ENCODE measurements around the gene SLC35F1.

The SLC35F1 gene

DNA sequence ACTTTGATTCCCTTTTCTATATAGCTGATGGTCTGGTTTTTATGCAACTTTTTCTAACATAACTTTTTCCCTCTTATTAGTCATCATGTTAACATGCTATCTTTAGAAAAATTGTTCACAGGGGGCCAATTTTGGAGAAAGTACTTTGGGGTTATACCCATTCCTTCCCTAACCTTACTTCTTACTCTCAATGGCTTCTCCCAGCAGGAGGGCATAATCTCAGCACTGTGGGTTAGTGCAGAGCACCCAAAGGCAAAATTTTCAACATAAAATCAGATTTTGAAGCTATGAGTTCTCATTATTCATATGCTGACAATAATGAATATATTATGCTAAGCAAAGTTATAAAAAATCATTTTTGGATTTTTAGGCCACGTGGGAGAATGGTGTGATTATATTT, 299.2 kb downstream of the SLC35F1 start:
- no peak for DNase-seq

DNA sequence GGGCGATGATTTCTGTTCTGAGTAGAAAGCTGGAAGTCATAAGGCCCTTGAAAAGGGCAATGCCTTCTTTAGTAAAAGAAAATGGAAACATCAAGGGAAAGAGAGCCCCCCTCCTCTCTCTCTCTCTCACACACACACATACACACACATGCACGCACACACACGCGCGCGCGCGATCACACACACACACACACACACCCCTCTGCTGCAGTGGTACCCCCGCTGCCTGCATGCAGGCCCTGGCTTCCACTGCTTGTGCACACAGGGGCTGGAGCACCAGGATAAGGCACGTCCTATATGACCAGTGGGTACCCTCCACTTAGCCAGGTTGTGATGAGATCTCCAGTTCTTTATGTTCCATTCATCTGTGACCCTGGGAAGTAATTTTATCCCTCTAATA, 300.9 kb downstream of the SLC35F1 start:
- no peak for DNase-seq

DNA sequence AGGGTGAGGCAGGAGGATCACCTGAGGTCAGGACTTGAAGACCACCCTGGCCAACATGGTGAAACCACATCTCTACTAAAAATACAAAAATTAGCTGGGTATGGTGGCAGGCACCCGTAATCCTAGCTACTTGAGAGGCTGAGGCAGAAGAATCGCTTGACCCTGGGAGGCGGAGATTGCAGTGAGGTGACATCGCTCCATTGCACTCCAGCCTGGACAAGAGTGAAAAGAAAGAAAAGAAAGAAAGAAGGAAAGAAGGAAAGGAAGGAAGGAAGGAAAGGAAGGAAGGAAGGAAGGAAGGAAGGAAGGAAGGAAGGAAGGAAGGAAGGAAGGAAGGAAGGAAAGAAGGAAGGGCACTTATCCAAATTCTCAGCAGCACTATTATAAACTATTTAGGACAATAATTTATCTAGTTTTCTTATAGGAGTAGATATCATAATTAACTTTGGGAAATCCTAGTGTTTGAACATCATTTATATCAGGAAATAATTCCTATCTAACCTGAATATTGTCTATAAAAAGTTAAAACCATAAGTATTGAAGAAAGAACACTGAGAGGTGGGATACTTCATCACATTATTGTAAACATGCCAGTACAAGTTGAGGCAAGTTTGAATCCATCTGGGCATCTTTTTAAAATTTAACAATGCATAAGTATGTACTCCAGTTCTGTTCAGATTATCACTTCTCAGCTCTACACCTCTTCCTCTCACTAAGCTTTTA, 305.5 kb downstream of the SLC35F1 start:
- no peak for DNase-seq

DNA sequence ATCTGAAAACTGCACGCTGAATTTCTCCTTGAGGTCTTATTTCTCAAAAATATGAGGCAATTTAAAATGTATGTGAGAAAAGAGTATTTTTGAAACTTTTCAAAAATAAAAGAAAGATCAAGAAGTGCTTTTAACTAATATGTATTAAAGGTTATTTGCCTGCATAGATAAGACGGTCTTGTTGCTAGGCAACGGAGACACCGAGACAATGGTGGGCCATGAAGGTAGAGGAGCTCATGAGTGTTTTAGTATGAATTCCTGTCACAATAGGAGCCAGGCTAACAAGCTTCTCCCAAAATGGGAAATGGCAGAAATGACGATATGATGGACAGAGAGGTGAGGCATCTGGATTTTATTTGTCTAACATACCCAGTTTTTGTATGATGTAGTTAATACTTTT, 308.2 kb downstream of the SLC35F1 start:
- no peak for DNase-seq

DNA sequence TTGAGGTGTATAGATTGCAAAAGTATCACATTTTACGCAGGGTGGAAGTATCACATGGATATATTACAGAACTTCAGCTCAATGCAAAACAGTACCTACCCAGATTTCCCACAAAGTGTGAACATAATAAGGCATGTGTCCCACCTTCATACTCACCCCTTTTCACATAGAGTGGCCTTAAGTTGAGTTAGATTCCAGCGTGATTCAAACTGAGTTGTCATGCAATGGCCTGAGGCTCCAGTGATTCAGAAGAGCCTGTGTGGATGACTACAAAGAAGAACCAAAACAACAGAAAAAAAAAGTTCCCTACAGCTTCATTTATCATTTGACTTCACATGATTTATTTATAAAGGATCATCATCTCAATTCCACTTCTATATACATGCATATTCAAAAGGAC, 309.7 kb downstream of the SLC35F1 start:
- DNase-seq, result no peak

DNA sequence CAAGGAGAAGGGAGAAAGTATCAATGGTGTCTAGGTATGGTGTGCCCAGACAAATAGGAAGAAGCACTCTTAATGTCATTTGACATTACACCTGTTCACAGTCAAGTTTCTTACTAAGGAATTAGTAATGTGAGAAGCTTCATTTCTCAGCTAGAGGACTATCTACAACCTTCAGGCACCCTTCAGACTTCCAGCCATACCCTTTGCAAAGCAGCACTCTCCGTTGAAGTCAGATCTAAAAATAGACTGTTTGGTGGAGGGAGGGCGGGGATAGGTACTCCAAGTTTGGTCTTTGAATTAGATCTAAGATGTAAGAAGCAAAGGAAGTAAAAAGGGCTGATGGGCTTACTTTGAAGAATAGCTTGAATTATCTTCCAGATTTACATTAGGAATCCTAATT, 311.1 kb downstream of the SLC35F1 start:
- no peak for DNase-seq

DNA sequence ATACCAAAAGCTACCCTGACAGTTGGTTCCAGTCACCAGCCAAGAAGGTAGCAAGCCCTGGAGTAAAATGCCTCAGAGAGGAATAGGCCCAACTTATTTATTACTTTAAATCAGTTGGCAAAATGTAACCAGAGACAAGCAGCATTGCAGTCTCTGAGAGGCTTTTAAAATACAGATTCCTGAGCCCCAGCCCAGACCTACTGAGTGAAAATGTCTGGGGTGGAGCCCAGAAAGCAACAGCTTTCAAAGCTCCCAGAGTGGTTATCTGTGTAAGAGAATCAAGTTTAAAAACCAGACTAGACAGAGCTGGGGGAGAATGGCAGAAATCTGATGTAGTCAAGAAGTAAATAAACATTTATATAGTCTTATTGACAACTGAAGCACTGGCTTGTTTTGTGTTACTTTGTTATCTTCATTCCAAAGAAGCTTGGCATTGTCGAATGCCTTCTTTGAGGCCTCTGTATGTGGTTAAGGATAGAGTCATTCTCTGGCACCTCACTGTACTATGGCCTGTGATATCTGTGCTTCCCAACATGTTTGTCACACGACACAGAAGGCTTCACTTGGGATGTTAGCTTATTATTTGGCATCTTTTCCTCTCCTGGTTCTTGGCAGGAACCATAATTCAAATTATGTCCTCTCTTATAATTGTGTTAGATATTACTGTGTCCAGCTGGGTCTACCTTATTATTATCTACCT, 313.5 kb downstream of the SLC35F1 start:
- no peak for DNase-seq

DNA sequence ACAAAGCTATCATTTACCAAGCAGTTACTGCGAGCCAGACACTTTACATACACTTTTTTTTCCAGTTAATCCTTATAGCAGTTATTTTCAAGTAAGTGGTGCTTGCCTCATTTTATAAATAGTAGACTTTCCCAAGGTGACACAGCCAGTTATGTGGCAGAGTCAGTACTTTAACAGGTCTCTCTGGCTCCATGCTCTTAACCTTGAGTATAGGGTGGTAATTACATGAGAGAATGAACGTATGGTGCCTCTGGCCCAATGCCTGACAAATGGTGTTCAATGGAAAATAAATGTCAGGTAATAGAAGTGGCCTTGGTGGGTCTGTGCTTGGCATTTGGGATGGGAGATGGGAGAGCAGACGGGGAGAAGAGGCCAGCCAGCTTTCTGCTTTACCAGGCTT, 316.3 kb downstream of the SLC35F1 start:
- no peak for DNase-seq

DNA sequence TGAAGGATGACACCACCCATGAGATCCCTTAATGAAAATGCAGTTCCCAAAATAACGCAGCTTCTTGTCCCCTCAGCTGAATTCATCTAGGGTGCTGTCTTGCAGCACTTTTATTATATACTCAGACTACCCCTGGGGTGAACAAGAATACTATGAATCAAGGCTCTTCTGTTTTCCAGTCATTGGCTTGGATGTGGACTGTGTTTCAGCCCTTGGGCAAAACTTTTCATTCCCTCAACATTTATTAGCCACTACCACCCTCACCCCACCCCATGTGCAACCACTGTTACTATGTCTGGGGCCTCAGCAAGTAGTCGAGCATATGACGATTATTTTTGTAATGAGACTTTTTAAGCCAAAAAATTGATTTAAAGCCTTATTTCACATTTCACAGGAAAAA, 321.8 kb downstream of the SLC35F1 start:
- no peak for DNase-seq

DNA sequence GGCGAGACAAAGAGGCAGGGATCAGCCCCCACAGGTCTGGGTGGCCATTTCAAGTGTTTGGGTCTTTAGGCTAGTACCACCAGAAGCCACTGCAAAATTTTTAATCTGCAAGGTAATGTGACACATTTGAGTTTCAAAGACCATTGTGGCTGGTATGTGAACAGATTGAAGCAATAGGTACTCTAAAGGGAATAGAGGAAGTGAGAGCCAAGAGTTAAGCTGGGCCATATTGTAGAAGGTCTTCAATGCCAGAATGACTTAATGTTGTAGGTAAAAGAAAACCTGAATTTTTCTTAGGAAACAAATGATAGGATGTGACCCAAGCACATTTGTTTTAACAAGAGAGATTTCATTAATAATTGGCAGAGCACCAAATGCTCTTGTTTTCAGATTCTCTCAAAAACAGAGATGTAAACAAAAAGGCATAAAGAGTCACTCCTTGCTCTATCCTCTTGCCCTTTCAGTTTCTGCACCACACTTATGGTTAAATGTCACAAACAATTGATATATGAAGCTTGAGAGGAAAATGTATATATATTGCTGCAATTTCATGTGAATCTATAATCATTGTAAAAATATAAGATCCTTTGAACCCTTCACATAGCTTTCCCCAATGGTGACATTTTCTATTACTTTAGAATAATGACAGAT, 333.9 kb downstream of the SLC35F1 start:
- no peak for DNase-seq

DNA sequence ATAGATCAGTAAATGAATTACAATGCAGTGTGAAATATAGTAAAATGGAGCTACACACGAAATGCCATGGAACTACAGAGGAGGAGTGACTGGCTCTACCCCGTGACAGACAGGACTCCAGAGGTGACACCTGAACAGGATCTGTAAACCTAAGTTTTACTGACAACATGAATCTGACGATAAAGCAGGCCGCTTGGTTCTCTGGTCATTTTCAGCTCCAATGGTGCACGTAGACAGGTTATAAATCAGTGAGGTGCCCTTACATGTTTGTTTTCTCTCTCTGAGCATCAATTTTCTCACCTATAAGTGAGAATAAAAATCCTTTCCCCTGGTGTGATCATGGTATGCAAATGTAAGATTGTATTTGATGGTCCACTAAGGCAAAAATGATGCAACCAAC, 339.3 kb downstream of the SLC35F1 start:
- DNase-seq, result no peak

DNA sequence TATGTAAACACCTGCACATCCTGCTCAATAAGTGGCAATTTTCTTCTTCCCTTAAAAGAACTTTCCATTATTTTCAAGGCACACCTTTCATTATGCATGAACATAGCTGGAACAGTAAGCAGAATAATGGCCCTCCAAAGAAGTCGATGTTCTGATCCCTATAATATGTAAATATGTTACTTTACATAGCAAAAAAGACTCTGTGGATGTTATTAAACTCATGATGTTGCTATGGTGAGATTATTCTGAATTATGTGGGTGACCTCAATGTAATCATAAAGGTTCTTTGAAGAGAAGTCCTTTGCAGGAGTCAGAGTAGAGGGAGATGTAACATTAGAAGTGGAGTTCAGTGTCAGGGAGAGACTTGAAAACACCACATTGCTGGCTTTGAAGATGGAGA, 341.1 kb downstream of the SLC35F1 start:
- DNase-seq, result no peak

DNA sequence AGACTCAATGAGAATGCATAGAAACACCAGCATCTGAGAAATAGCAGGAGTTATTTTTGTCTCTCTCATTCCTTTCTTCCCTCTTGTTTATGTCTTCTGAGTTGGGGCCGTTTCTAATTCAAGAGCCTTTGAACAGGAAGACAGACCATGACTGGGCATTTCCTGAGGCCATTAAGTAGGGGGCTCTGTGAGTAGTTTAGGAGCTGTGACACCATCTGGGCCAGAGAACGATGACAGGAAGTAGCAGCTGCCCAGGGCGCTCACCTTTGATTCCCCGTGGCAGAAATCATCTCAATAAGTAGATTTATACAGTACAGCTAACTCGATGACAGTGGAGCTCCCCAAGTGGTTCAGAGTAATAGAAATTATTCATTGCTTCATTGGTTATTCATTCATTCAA, 342.6 kb downstream of the SLC35F1 start:
- no peak for DNase-seq

DNA sequence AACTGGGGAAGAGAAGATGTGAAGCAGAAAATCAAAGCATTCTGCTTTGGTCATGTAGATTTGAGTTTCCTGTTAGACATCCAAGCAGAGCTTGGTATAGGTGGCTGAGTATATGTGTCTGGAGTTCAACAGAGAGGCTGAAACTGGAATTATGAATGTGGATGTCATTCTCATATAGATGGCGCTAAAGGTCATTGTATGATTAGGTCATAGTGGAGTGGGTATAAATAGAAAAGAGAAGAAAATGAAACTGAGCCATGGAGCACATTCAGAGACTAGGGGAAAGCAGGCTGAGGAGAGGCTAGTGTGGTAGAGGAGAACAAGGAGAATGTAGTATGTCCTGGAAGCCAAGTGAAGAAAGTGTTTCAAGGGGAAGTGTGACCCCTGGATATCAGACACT, 345.4 kb downstream of the SLC35F1 start:
- DNase-seq, result no peak

DNA sequence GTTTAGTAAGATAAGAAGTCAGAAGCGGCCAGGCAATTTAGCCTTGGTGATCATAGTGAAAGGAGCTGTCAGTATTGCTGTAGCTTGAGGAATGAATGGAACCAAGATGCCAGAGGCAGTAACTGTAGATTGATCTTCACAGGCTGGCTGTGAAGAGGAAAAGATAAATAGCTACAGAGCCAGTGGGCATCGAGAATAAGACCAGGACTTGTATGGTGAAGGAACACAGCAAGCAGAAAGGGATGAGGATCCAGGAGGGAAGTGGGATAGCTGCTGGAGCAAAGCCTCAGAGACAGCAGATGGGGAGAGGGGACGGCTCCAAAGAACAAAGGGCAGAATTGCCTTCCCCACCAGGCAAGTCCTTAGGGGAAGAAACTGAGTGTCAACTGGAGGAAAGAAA, 346.7 kb downstream of the SLC35F1 start:
- DNase-seq, result no peak

DNA sequence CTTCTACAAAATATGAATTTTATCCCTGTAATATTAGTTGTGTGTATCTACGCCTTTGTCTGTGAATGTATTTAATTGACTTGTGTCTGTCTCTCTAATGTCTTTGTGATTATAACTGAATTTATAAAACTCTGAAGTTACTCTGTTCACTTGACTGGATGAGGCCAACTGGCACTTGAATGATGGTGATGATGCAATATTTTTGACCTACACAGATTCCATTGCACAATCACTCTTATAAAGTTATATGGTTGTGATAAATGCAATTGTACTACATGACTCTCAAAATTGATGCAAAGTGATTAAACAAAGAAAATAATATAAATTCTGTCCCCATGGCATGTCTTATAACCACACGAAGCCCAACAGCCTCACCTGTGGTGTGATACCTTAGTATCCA, 353.8 kb downstream of the SLC35F1 start:
- no peak for DNase-seq

DNA sequence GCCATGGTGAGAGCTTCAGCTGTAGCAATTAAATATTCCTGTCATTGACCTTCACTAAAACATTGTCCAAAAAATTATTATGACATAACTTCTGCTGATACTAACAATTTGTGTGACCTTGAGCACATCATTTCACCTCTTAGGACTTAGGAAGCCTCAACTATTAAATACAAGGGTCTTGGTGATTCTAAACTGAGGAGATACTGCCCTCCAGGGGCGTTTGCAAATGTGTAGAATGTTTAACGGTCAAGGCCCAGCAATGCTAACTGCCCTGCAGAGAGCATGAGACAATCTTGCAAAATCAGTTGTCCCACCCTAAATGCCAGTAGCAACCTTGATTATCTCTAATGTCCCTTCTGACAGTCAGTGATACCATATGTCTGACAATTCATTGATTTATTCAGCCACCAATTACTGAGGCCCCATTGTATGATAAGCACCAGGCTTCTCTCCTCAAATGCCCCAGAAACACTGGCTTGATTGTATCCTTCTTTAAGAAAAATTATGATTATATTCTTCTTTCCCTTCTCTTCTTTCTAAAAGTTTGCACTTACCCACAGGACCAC, 356.9 kb downstream of the SLC35F1 start:
- no peak for DNase-seq

DNA sequence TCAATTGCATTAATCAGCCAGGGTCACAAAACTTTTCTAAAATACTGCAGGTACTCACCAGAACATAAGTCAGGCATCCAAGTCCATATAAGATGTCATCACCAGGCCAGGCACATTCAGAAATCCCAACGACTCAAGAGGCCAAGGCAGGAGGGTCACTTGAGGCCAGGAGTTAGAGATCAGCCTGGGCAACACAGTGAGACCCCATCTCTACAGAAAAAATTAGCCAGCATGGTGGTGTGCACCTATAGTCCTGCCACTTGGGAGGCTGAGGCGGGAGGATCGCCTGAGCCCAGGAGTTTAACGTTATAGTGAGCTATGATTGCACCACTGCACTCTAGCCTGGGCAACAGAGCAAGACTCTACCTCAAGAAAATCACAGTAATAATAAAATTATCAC, 362.6 kb downstream of the SLC35F1 start:
- no peak for DNase-seq

DNA sequence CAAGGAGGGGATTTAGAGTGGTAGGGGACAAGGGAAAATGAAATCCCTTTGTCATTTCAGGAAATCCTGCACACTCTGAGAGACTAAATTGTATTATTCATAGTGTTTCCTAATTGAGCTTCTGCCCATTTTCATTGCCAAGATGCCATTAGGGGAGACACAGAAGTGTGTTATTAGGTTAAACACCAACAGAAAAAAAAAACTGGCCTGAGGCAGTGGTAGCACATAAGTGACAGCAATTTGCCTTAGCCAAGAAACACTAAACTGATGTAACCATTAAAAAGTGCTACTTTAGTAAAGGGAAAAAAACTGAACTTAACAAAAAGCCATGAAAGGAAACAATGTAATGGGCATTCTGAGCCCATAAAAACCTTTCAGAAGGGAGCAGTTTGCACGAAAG, 370.6 kb downstream of the SLC35F1 start:
- DNase-seq, result no peak

DNA sequence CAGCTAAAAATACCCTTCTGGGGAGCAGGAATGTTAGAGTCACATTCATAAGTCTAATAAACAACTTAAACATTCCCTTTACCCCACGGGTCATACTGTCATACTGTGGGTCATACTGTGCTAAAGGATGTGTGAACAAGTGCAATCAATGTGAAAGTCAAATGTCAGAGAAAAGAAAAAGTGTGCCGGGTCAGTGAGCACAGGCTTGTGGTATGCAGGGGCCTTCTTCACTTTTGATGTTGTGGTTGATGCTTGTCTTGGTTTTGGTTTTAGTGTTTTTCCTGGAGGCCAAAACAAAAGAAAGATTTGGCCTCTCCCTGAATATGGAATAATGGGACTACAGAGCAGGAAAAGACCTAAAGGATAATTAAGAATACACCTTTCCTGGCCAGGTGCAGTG, 373.1 kb downstream of the SLC35F1 start:
- DNase-seq, result no peak

DNA sequence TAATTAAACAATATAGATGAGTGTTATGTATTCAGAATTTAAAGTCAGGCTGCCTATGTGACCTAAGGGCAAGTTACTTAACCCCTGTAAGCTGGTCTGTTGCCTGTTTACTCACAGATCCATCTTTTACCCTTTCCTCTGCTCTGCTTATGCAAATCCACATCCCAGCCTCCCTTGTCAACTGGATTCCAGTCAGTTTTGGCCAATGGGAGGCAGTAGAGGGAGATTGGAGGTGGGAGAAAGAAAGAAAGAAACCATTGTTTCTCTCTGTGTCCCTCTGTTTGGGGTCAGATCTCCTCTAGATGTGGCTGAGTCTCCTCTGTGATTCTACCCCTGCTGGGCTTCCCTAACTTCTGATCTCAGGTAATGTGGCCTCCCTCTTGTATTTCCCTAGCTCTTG, 374.2 kb downstream of the SLC35F1 start:
- no peak for DNase-seq

DNA sequence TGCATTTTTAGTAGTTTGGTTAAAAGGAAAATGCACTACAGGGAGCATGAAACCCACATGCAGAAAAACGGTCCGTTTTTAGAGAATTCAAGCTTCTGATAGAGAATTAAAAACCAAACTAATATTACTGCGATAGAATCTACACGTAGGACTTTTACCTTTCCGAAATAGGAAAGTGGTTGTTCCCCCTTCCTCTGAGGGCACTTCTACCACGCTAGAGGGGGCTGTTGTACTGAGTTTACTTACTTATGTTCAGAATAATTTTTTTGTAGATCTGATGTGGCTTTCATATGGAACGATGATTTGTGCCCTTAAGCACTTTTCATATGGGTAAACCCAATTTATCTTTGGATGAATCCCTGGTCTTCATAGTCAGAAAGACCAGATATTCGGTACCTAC, 376.7 kb downstream of the SLC35F1 start:
- peak; percentile 50 for DNase-seq

DNA sequence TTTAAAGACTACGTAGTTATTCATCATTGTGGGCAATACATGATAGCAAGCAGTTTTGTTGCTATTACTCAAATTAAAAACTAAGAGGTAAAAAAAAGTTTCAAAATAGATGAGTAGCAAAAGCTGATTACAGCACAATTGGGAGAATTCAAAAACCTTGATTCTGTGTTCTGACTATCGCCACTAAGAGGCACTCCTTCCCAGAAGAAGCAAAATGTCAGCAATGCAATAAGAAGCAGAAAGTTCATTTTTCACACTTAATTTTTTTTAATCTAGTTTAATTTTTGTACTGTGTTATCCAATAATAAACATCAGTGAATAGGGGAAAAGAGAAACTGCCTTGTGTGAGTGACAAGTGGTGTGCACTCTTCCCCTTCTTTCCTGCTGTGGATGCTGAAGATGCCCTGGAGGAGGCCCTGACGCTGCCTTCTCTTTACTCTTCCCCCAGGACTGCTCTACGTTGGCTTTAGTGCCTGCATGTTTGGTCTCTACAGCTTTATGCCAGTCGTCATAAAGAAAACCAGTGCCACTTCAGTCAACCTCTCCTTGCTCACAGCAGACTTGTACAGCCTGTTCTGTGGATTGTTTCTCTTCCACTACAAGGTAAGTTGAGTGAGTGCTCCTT, 377.8 kb downstream of the SLC35F1 start:
- DNase-seq, result no peak

DNA sequence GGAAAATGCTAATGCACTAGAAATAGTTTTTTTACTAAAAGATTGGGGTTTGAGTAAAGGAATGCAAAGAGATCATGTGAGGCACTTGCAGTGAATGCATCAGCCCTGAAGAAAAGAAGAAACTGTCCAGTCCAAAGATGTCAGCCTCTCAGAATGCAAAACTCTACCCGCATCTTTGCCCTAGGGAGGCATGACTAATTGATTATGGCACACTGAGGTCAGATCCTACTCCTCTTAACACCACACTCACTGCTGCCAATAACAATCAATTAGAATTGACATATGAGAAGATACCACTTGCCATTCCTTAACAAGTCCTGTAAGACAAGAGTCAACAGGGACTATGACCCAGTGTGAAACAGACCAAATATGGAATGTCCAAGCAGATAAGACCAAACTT, 378.7 kb downstream of the SLC35F1 start:
- DNase-seq, result peak; percentile 1
